Activated T-helper 2 cell treated with anti-CD3 and anti-CD28 coated beads, Interferon-gamma antibody, Interleukin-2, Interleukin-4, amounts not matched to agents 10 μg/mL and 5 μg/mL and 100 μg/mL, durations not matched to agents 14 hours and 24 hours and 36 hours (primary cell): ENCODE data around the gene BCL2L13. TPM values are rescaled to one million over a fixed set of nuclear protein-coding genes. Genes with fewer than 3 reads are reported as not detected.

Source experiments
- DNase-seq: peaks from one replicate; pipeline ENCODE4 v3.0.0; 2021; ENCODE audit warnings: low spot score
- H3K27ac Mint-ChIP-seq: one replicate; pipeline ENCODE4 v1.8.0; 2021; ENCODE audit warnings: mixed read lengths
- H3K27me3 Mint-ChIP-seq: one replicate; pipeline ENCODE4 v1.8.0; 2021; ENCODE audit warnings: low read depth, mixed read lengths
- H3K36me3 Mint-ChIP-seq: one replicate; pipeline ENCODE4 v1.8.0; 2021; ENCODE audit warnings: low read depth, mixed read lengths
- H3K4me1 Mint-ChIP-seq: one replicate; pipeline ENCODE4 v1.8.0; 2021; ENCODE audit warnings: low read depth, mixed read lengths
- H3K4me3 Mint-ChIP-seq: one replicate; pipeline ENCODE4 v1.8.0; 2021; ENCODE audit warnings: low read depth, mild to moderate bottlenecking, moderate library complexity, mixed read lengths
- H3K9me3 Mint-ChIP-seq: one replicate; pipeline ENCODE4 v1.8.0; 2021; ENCODE audit warnings: mixed read lengths
- intact Hi-C: fragments of 100-400 bp; cut with micrococcal nuclease; formaldehyde crosslinking; loops from one replicate; pipeline ENCODE4 v1.15.1; 2023
- total RNA-seq: library from RNA; stranded (reverse); gene quantifications from 2 replicates; pipeline ENCODE4 v1.2.3, GENCODE V29; 2022

Gene BCL2L13
- 32.6 and 33.7 TPM in 2 replicates for total RNA-seq

- peaks cover 17% of the 10 kb centered on the region for H3K4me1 Mint-ChIP-seq
- no peaks in the 10 kb centered on the region for H3K27me3 Mint-ChIP-seq
- peak; percentile 86 for DNase-seq
- peaks cover 16% of the 10 kb centered on the region for H3K36me3 Mint-ChIP-seq
- H3K27ac Mint-ChIP-seq: peak within 1 kb of the TSS; percentile 89
- intact Hi-C loops: loop anchor here (1.0 to 5.0 kb wide), 4 partner anchors 10 to 130 kb away; partner anchors contain the start of gene ATP6V1E1
- peak within 1 kb of the TSS; percentile 87 for H3K4me3 Mint-ChIP-seq
- H3K9me3 Mint-ChIP-seq: no peaks in the 10 kb centered on the region
These were observed at the start of gene BCL2L13 for GRCh38 chr22:17638432-17639246. Gene BCL2L13 (plus strand): TSS chr22:17638757. CDS start chr22:17655712, 16,955 bp downstream.

- Mint-ChIP-seq H3K36me3 (peaks cover 40% of the 10 kb centered on the region), H3K27ac (no peak overlapping the region), H3K27me3 (no peaks in the 10 kb centered on the region), H3K9me3 (no peaks in the 10 kb centered on the region), H3K4me3 (no peak overlapping the region), H3K4me1 (no peaks in the 10 kb centered on the region)
- DNase-seq: no peak
- intact Hi-C loops: no loop called here
These were observed 48.7 kb upstream of the BCL2L13 start for GRCh38 chr22:17589810-17590375.

GRCh38 chr22:17590586-17590985 is 48.0 kb upstream of the BCL2L13 start:
- no peaks in the 10 kb centered on the region for H3K27me3 Mint-ChIP-seq
- H3K9me3 Mint-ChIP-seq: no peaks in the 10 kb centered on the region
- H3K27ac Mint-ChIP-seq: no peak overlapping the region
- no peak overlapping the region for H3K4me3 Mint-ChIP-seq
- no peak for DNase-seq
- no peaks in the 10 kb centered on the region for H3K4me1 Mint-ChIP-seq
- intact Hi-C loops: no loop called here
- H3K36me3 Mint-ChIP-seq: peaks cover 47% of the 10 kb centered on the region

- Mint-ChIP-seq H3K36me3 (peaks cover 61% of the 10 kb centered on the region), H3K27ac (no peak overlapping the region)
These were observed 46.4 kb upstream of the BCL2L13 start for GRCh38 chr22:17592201-17592600.

GRCh38 chr22:17596226-17596625 is 42.3 kb upstream of the BCL2L13 start:
- intact Hi-C loops: no loop called here
- H3K4me1 Mint-ChIP-seq: no peaks in the 10 kb centered on the region

More at GRCh38 chr22:17592201-17592600, 46.4 kb upstream of the BCL2L13 start:
- intact Hi-C loops: no loop called here
- Mint-ChIP-seq H3K4me1 (no peaks in the 10 kb centered on the region), H3K27me3 (no peaks in the 10 kb centered on the region), H3K9me3 (no peaks in the 10 kb centered on the region), H3K4me3 (no peak overlapping the region)
- DNase-seq: no peak

GRCh38 chr22:17597217-17597616 is 41.3 kb upstream of the BCL2L13 start:
- DNase-seq: no peak
- intact Hi-C loops: no loop called here
- Mint-ChIP-seq H3K4me1 (no peaks in the 10 kb centered on the region), H3K27ac (no peak overlapping the region), H3K36me3 (peaks cover 71% of the 10 kb centered on the region), H3K27me3 (no peaks in the 10 kb centered on the region), H3K9me3 (no peaks in the 10 kb centered on the region), H3K4me3 (no peak overlapping the region)

More at GRCh38 chr22:17596226-17596625, 42.3 kb upstream of the BCL2L13 start:
- no peaks in the 10 kb centered on the region for H3K27me3 Mint-ChIP-seq
- H3K36me3 Mint-ChIP-seq: peaks cover 80% of the 10 kb centered on the region
- no peak overlapping the region for H3K4me3 Mint-ChIP-seq
- DNase-seq: no peak
- no peak overlapping the region for H3K27ac Mint-ChIP-seq
- no peaks in the 10 kb centered on the region for H3K9me3 Mint-ChIP-seq

- DNase-seq: no peak
- Mint-ChIP-seq H3K4me1 (no peaks in the 10 kb centered on the region), H3K9me3 (no peaks in the 10 kb centered on the region), H3K27me3 (no peaks in the 10 kb centered on the region), H3K4me3 (no peak overlapping the region), H3K36me3 (peaks cover 62% of the 10 kb centered on the region), H3K27ac (no peak overlapping the region)
- intact Hi-C loops: no loop called here
These were observed 40.2 kb upstream of the BCL2L13 start for GRCh38 chr22:17598318-17598717.

GRCh38 chr22:17601031-17601430 is 37.5 kb upstream of the BCL2L13 start:
- Mint-ChIP-seq H3K4me1 (peaks cover 4% of the 10 kb centered on the region), H3K27me3 (no peaks in the 10 kb centered on the region), H3K36me3 (peaks cover 43% of the 10 kb centered on the region), H3K4me3 (no peak overlapping the region), H3K9me3 (no peaks in the 10 kb centered on the region), H3K27ac (no peak overlapping the region)
- no peak for DNase-seq
- intact Hi-C loops: no loop called here

- peaks cover 4% of the 10 kb centered on the region for H3K4me1 Mint-ChIP-seq
- intact Hi-C loops: no loop called here
- H3K4me3 Mint-ChIP-seq: no peak overlapping the region
- no peaks in the 10 kb centered on the region for H3K27me3 Mint-ChIP-seq
- H3K36me3 Mint-ChIP-seq: peaks cover 22% of the 10 kb centered on the region
- no peaks in the 10 kb centered on the region for H3K9me3 Mint-ChIP-seq
- DNase-seq: no peak
- no peak overlapping the region for H3K27ac Mint-ChIP-seq
These were observed 34.9 kb upstream of the BCL2L13 start for GRCh38 chr22:17603668-17604067.

- H3K9me3 Mint-ChIP-seq: no peaks in the 10 kb centered on the region
- H3K4me3 Mint-ChIP-seq: no peak overlapping the region
- peaks cover 4% of the 10 kb centered on the region for H3K4me1 Mint-ChIP-seq
- peaks cover 19% of the 10 kb centered on the region for H3K36me3 Mint-ChIP-seq
- intact Hi-C loops: no loop called here
- DNase-seq: no peak
- H3K27me3 Mint-ChIP-seq: no peaks in the 10 kb centered on the region
- no peak overlapping the region for H3K27ac Mint-ChIP-seq
These were observed 32.1 kb upstream of the BCL2L13 start for GRCh38 chr22:17606496-17606895.

- H3K9me3 Mint-ChIP-seq: no peaks in the 10 kb centered on the region
- H3K4me1 Mint-ChIP-seq: peaks cover 4% of the 10 kb centered on the region
- H3K27ac Mint-ChIP-seq: no peak overlapping the region
- DNase-seq: no peak
- H3K4me3 Mint-ChIP-seq: no peak overlapping the region
- no peaks in the 10 kb centered on the region for H3K27me3 Mint-ChIP-seq
- peaks cover 32% of the 10 kb centered on the region for H3K36me3 Mint-ChIP-seq
- intact Hi-C loops: no loop called here
These were observed 30.6 kb upstream of the BCL2L13 start for GRCh38 chr22:17607891-17608521.

GRCh38 chr22:17612057-17612456 is 26.5 kb upstream of the BCL2L13 start:
- DNase-seq: no peak
- intact Hi-C loops: no loop called here
- H3K36me3 Mint-ChIP-seq: peaks cover 33% of the 10 kb centered on the region
- no peak overlapping the region for H3K27ac Mint-ChIP-seq
- H3K27me3 Mint-ChIP-seq: no peaks in the 10 kb centered on the region
- no peaks in the 10 kb centered on the region for H3K4me1 Mint-ChIP-seq
- no peak overlapping the region for H3K4me3 Mint-ChIP-seq
- H3K9me3 Mint-ChIP-seq: no peaks in the 10 kb centered on the region

GRCh38 chr22:17613280-17613679 is 25.3 kb upstream of the BCL2L13 start:
- intact Hi-C loops: no loop called here
- Mint-ChIP-seq H3K4me1 (no peaks in the 10 kb centered on the region), H3K27ac (no peak overlapping the region), H3K36me3 (peaks cover 36% of the 10 kb centered on the region), H3K27me3 (no peaks in the 10 kb centered on the region), H3K4me3 (no peak overlapping the region), H3K9me3 (no peaks in the 10 kb centered on the region)
- DNase-seq: no peak
